H1 (cell line): Measurements from ENCODE around the gene DDC. TPM values are rescaled to one million over a fixed set of nuclear protein-coding genes. Genes with fewer than 3 reads are reported as not detected.

ENCODE experiments used
- CEBPB ChIP-seq: IDR thresholded peaks from 2 replicates; pipeline ENCODE4 v1.6.1; 2012; ENCODE audit warnings: low read depth, low read length
- RNF2 ChIP-seq: fragments of 200-900, 300-1000 bp; sonication (generic); IDR thresholded peaks from 2 replicates; pipeline ENCODE4 v1.7.1; 2016; ENCODE audit warnings: borderline replicate concordance, low read depth, mild to moderate bottlenecking, antibody characterized with exemption, low read length; ENCODE audit not compliant: poor library complexity, severe bottlenecking; ENCODE audit errors: missing control alignments
- polyA plus RNA-seq, 7 experiments: library from polyadenylated mRNA; depleted of rRNA in 3 of 7; stranded (reverse) in 5 of 7; unstranded in 2 of 7; fragments of >200 nt in 5 of 7; fragments of 200-250 nt in 2 of 7; gene quantifications; 1 replicate in 5 of 7; 2 replicates in 1 of 7; 4 replicates in 1 of 7; pipeline versions ENCODE4 v1.2.1 to v1.2.3, GENCODE V29; 2011 to 2013; ENCODE audit warnings: missing spikeins in 2 of 7, mixed read lengths in 2 of 7
- total RNA-seq: library from RNA; stranded (reverse); fragmentation: NEBNext Ultra II Directional; extraction: Animal tissue kit (Norgen Biotek cat#: 25700); gene quantifications from 2 replicates; pipeline ENCODE4 v1.2.1, GENCODE V29; 2021

DDC gene
- total and polyA plus RNA-seq, 2 of the 8 experiments (the other 6 are each of a cell fraction or from before 2014, with no cell fraction given) = 0.05 TPM; not detected in 1

GRCh38 chr7:50449501-50449880, 115.7 kb downstream of the DDC start (continued):
- TF ChIP-seq RNF2 (no peak), CEBPB (no peak)
- TF ChIP-seq, all 59 proteins: peak for 0
